Activated effector memory CD4-positive, alpha-beta T cell treated with anti-CD3 and anti-CD28 coated beads, Interleukin-2, amount 50 U/mL, for 16 hours (primary cell): ENCODE data around the gene EXOSC5.

ENCODE experiments used
- DNase-seq: peaks from one replicate; pipeline ENCODE4 v3.0.0-alpha.2; 2020

EXOSC5 gene

DNA sequence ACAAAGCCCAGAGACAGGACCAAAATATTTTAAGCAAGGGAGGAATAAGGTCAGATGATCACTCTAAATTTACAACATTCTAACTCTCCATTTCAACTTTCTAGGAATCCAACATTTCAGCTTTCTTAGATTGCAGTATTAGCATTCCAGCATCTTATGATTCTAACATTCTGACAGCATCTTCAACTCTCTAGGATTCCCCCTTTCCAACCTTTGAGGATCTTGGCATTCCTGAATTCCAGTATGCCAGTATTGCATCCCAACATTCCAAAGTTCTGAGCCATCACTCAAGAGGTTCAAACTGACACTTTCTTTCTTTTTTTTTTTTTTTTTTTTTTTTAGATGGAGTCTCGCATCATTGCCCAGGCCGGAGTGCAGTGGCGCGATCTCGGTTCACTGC lies 57.2 kb downstream of the EXOSC5 start:
- no peak for DNase-seq
